Naive B cell (primary cell): ENCODE data around the gene GPR15LG. TPM values are rescaled to one million over a fixed set of nuclear protein-coding genes. Genes with fewer than 3 reads are reported as not detected.
A peak's percentile ranks its signal among the peaks of the same experiment; 100 is the strongest.

Experiments used
- ATAC-seq, 2 donors: fragments of 150-1000 bp; cut with Tn5 transposase; 2 replicates each; pipeline ENCODE4 v1.10.0; 2021; ENCODE audit warnings: low read depth in 2 of 2, mild to moderate bottlenecking in 2 of 2, moderate library complexity in 2 of 2
- DNase-seq: peaks from one replicate; pipeline ENCODE4 v3.0.0; 2022
- H3K27ac Mint-ChIP-seq, 6 donors: one replicate each; pipeline ENCODE4 v1.8.0; 2020 to 2022; ENCODE audit warnings: mild to moderate bottlenecking in 6 of 6, mixed read lengths in 6 of 6, moderate library complexity in 5 of 6, inconsistent platforms in 2 of 6
- H3K27me3 Mint-ChIP-seq, 3 donors: one replicate each; pipeline ENCODE4 v1.8.0; 2021 to 2022; ENCODE audit warnings: mixed read lengths in 3 of 3, mild to moderate bottlenecking in 1 of 3
- H3K36me3 Mint-ChIP-seq, 2 donors: one replicate each; pipeline ENCODE4 v1.8.0; 2020 to 2022; ENCODE audit warnings: mixed read lengths in 2 of 2, inconsistent platforms in 1 of 2, mild to moderate bottlenecking in 1 of 2
- H3K4me1 Mint-ChIP-seq, 3 donors: one replicate each; pipeline ENCODE4 v1.8.0; 2020 to 2022; ENCODE audit warnings: mixed read lengths in 3 of 3, inconsistent platforms in 1 of 3, mild to moderate bottlenecking in 1 of 3, moderate library complexity in 1 of 3
- H3K4me3 Mint-ChIP-seq, 8 donors: one replicate each; pipeline ENCODE4 v1.8.0; 2020 to 2022; ENCODE audit warnings: mild to moderate bottlenecking in 8 of 8, mixed read lengths in 8 of 8, moderate library complexity in 8 of 8, inconsistent platforms in 2 of 8
- H3K9me3 Mint-ChIP-seq, 7 donors: one replicate each; pipeline ENCODE4 v1.8.0; 2020 to 2022; ENCODE audit warnings: mixed read lengths in 7 of 7, mild to moderate bottlenecking in 5 of 7, inconsistent platforms in 2 of 7, moderate library complexity in 1 of 7
- polyA plus RNA-seq, 6 donors: library from polyadenylated mRNA; unstranded; fragments of 300-500 nt; fragmentation: Illumina TruSeq; gene quantifications; one replicate each; pipeline ENCODE4 v1.2.3, GENCODE V29; 2021; ENCODE audit warnings: low read depth in 6 of 6

GPR15LG gene
- polyA plus RNA-seq, 6 donors from 2014 or later: not detected

GRCh38 chr10:84188815-84189214, 15.2 kb downstream of the GPR15LG start:
- Mint-ChIP-seq H3K4me1 (peaks cover 0 to 5% (median 0%) of the 10 kb centered on the region in 3 donors), H3K27ac (no peak overlapping the region), H3K9me3 (no peaks in the 10 kb centered on the region), H3K4me3 (no peak overlapping the region), H3K27me3 (peaks cover 21 to 37% (median 36%) of the 10 kb centered on the region in 3 donors), H3K36me3 (no peaks in the 10 kb centered on the region)
- DNase-seq: no peak
- ATAC-seq: no peak

DNA sequence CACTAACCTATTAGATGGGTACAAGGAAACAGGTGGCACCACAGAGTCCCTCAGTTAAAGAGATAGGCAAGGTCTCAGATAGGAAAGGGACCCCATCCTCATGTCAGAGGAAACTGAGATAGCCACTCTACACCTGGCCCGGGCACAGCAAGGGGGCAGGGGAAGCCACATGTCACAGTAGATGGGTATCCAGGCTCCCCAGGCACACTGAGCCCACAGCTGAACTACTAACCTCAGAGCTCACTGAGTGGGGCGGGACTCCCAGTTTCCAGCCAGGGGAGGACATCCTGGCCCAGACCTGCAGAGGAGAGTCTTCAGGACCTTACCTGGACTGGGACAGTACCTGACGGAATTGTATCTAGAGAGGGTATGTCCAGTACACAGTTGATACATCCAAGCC, 17.0 kb downstream of the GPR15LG start:
- H3K27ac Mint-ChIP-seq: peak overlapping the region in 1 of 6 donors; percentile 17
- H3K9me3 Mint-ChIP-seq: no peaks in the 10 kb centered on the region
- no peaks in the 10 kb centered on the region for H3K36me3 Mint-ChIP-seq
- H3K4me3 Mint-ChIP-seq: no peak overlapping the region
- H3K4me1 Mint-ChIP-seq: peaks cover 4 to 5% (median 4%) of the 10 kb centered on the region in 3 donors
- ATAC-seq (no peak), DNase-seq (no peak)
- H3K27me3 Mint-ChIP-seq: peaks cover 26 to 37% (median 35%) of the 10 kb centered on the region in 3 donors

GRCh38 chr10:84191106-84191505, 17.5 kb downstream of the GPR15LG start:
- ATAC-seq (no peak), DNase-seq (no peak)
- H3K4me3 Mint-ChIP-seq: no peak overlapping the region

DNA sequence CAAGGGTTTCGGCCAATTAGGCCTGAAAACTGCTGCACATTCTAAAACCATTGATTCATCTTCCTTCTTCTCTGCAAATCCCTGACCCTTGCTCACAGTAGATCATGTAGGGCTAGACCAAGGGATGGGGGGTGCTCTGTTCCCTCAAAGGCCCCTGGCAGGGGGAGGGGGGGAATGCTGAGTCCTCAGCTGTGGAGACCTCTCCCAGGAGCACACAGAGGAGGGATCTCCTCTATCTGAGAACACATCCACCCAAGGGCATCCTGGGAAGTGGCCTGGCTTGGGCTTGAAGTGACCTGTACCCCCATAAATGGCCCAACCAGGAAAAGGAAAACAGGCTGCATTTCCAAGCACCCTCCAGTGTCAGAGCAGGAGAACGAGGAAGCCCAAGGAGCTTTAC, 19.7 kb downstream of the GPR15LG start:
- H3K27me3 Mint-ChIP-seq: peaks cover 46 to 62% (median 60%) of the 10 kb centered on the region in 3 donors
- no peaks in the 10 kb centered on the region for H3K9me3 Mint-ChIP-seq
- no peak overlapping the region for H3K27ac Mint-ChIP-seq
- DNase-seq (no peak), ATAC-seq (no peak)
- no peaks in the 10 kb centered on the region for H3K36me3 Mint-ChIP-seq
- H3K4me1 Mint-ChIP-seq: peaks cover 4 to 5% (median 5%) of the 10 kb centered on the region in 3 donors
- peak overlapping the region in 3 of 8 donors; percentile 6 to 74 (median 64) for H3K4me3 Mint-ChIP-seq

More at GRCh38 chr10:84191106-84191505, 17.5 kb downstream of the GPR15LG start:
- H3K36me3 Mint-ChIP-seq: no peaks in the 10 kb centered on the region
- no peak overlapping the region for H3K27ac Mint-ChIP-seq
- no peaks in the 10 kb centered on the region for H3K9me3 Mint-ChIP-seq
- peaks cover 4 to 5% (median 5%) of the 10 kb centered on the region in 3 donors for H3K4me1 Mint-ChIP-seq
- H3K27me3 Mint-ChIP-seq: peaks cover 28 to 41% (median 40%) of the 10 kb centered on the region in 3 donors

GRCh38 chr10:84193846-84194423, 20.3 kb downstream of the GPR15LG start:
- H3K9me3 Mint-ChIP-seq: no peaks in the 10 kb centered on the region
- no peak overlapping the region for H3K27ac Mint-ChIP-seq
- peaks cover 4 to 5% (median 5%) of the 10 kb centered on the region in 3 donors for H3K4me1 Mint-ChIP-seq
- ATAC-seq (no peak), DNase-seq (no peak)
- H3K4me3 Mint-ChIP-seq: peak overlapping the region in 6 of 8 donors; percentile 50 to 82 (median 69)
- peaks cover 49 to 65% (median 65%) of the 10 kb centered on the region in 3 donors for H3K27me3 Mint-ChIP-seq
- no peaks in the 10 kb centered on the region for H3K36me3 Mint-ChIP-seq

DNA sequence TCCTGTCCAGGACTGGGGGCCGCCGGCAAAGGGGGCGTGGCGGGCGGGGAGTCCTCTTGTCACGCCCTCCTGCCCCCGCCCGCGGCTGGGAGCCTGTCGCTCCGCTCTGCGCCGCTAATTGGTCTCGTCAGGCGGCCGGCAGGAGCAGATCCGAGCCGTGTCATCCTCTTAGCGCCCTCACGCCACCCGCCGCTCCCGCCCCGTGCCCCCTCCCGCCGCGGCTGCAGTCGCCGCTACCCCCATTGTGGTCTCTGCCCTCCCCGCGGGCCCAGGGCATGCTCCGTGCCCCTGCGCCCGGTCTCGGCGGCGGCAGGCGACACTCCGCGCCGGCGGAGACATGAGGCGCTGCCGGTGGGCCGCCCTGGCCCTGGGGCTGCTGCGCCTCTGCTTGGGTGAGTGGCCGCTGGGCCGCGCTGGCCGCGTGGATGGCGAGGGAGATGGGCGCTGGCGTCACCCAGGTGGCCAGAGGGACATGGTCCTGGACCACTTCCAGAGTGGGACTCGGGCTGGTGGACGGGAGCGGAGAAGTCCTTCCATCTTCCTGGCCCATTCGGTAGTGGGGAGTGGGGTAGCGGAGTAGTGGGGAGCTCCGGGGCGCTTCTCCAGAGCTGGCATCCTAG, 20.9 kb downstream of the GPR15LG start, which contains the start of gene CDHR1:
Gene CDHR1, plus strand, starts transcription at position 114 of the 620 bp plus-strand sequence. Its CDS starts 224 bp downstream, at position 338.
- DNase-seq: peak; percentile 20
- no peaks in the 10 kb centered on the region for H3K36me3 Mint-ChIP-seq
- ATAC-seq: peak; percentile 50 to 73
- H3K27me3 Mint-ChIP-seq: peaks cover 53 to 65% (median 65%) of the 10 kb centered on the region in 3 donors
- no peaks in the 10 kb centered on the region for H3K9me3 Mint-ChIP-seq
- peak within 1 kb of the TSS; percentile 25 to 82 (median 70) for H3K4me3 Mint-ChIP-seq
- H3K27ac Mint-ChIP-seq: no peak within 1 kb of the TSS
- peaks cover 4 to 5% (median 5%) of the 10 kb centered on the region in 3 donors for H3K4me1 Mint-ChIP-seq

GRCh38 chr10:84195044-84195830, 21.6 kb downstream of the GPR15LG start:
- Mint-ChIP-seq H3K4me1 (peaks cover 4 to 5% (median 5%) of the 10 kb centered on the region in 3 donors), H3K9me3 (no peaks in the 10 kb centered on the region), H3K36me3 (no peaks in the 10 kb centered on the region), H3K27ac (peak overlapping the region in 1 of 6 donors; percentile 27), H3K4me3 (peak overlapping the region in 7 of 8 donors; percentile 25 to 77 (median 61)), H3K27me3 (peaks cover 53 to 67% (median 65%) of the 10 kb centered on the region in 3 donors)
- DNase-seq (no peak), ATAC-seq (no peak)

DNA sequence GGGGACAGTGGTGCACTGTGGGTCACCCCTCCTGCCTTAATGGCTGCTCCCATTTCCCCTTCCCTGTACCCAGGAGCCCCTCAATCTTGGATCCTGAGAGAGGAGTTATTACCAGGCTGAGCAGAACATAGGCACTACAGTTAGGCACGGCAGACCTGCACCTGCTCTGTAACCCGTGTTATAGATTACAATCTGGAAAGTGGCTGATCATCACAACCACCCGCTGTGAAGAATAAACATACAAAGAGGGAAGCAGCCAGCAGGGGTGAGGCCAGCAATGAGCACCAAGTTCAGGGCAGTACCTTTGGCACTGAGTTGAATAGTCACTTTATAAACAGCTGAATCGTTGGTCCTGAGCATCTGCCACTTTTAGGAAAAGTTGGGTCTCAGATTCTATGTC, 22.5 kb downstream of the GPR15LG start:
- Mint-ChIP-seq H3K4me3 (peak overlapping the region in 4 of 8 donors; percentile 40 to 77 (median 70)), H3K4me1 (peaks cover 4 to 5% (median 5%) of the 10 kb centered on the region in 3 donors)

GRCh38 chr10:84196941-84197340, 23.3 kb downstream of the GPR15LG start:
- no peak overlapping the region for H3K27ac Mint-ChIP-seq
- H3K9me3 Mint-ChIP-seq: no peaks in the 10 kb centered on the region
- DNase-seq (no peak), ATAC-seq (no peak)
- H3K4me3 Mint-ChIP-seq: no peak overlapping the region
- H3K36me3 Mint-ChIP-seq: no peaks in the 10 kb centered on the region
- H3K27me3 Mint-ChIP-seq: peaks cover 45 to 66% (median 51%) of the 10 kb centered on the region in 3 donors
- H3K4me1 Mint-ChIP-seq: peaks cover 4 to 5% (median 5%) of the 10 kb centered on the region in 3 donors

More for the DNA sequence above, 22.5 kb downstream of the GPR15LG start:
- Mint-ChIP-seq H3K27me3 (peaks cover 52 to 73% (median 60%) of the 10 kb centered on the region in 3 donors), H3K27ac (peak overlapping the region in 1 of 6 donors; percentile 44), H3K36me3 (no peaks in the 10 kb centered on the region), H3K9me3 (no peaks in the 10 kb centered on the region)
- DNase-seq (no peak), ATAC-seq (no peak)

DNA sequence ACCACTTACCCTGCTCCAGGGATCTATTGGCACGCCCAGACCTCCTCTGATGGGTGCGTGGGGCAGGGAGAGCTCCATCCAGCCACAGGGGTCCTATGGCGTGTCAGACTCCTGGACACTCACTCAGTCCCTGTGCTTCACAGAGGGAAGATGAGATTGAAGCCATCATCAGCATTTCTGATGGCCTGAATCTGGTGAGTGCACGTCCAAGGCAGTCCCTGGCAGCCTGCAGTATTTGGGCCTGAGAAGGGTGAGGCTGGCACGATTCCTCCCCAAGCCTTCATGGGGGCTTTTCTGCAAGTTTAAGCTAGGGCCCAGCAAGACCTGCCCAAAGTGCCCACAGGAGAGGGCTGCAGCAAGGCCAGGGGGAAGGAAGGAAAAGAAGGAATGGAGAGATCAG, 24.0 kb downstream of the GPR15LG start:
- Mint-ChIP-seq H3K9me3 (no peaks in the 10 kb centered on the region), H3K4me1 (peaks cover 4 to 5% (median 5%) of the 10 kb centered on the region in 3 donors), H3K36me3 (no peaks in the 10 kb centered on the region), H3K27ac (no peak overlapping the region), H3K4me3 (no peak overlapping the region), H3K27me3 (peaks cover 41 to 59% (median 44%) of the 10 kb centered on the region in 3 donors)
- ATAC-seq (no peak), DNase-seq (no peak)

DNA sequence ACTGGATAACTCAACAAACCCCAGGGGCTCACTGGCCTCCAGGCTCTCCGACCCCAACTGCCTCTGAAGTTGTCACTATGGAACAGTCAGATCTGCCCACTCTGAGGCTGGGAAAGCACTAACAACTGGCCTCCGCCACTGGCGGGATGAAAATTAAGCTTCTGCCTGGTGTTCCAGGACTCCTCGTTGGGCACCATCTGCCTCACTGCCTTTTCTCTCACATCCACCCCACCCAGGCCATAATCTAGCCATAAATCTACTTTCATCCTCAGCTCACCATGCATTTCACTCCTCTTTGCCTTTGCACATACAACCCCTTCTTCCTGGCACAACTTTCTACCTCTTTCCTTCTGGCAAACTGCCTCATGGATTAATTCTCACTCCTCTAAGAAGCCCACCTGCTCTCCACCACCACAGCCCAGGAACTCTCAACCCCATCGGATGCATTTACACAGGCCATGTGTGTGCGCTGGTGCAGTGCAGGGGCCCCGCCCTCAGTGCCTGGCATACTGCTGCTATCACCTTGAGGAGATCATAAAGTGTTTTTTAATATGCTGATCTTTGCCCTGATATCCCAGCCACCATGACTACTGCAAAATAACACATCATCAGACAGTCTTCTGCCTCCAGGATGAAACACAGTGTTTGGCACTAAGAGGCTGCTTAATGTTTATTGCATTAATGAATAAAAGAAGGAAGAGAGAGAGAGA, 24.8 kb downstream of the GPR15LG start:
- Mint-ChIP-seq H3K27me3 (peaks cover 34 to 52% (median 37%) of the 10 kb centered on the region in 3 donors), H3K4me1 (peaks cover 4 to 5% (median 5%) of the 10 kb centered on the region in 3 donors), H3K27ac (no peak overlapping the region), H3K9me3 (no peaks in the 10 kb centered on the region), H3K4me3 (peak overlapping the region in 1 of 8 donors; percentile 0), H3K36me3 (no peaks in the 10 kb centered on the region)
- ATAC-seq (no peak), DNase-seq (no peak)

GRCh38 chr10:84200537-84201243, 27.1 kb downstream of the GPR15LG start:
- Mint-ChIP-seq H3K36me3 (no peaks in the 10 kb centered on the region), H3K27ac (peak overlapping the region in 1 of 6 donors; percentile 54), H3K27me3 (peaks cover 30 to 47% (median 32%) of the 10 kb centered on the region in 3 donors), H3K4me1 (peaks cover 0 to 1% (median 0%) of the 10 kb centered on the region in 3 donors), H3K4me3 (no peak overlapping the region), H3K9me3 (no peaks in the 10 kb centered on the region)
- no peak for ATAC-seq
- DNase-seq: no peak
